ENCODE data around the gene AOAH.

Gene AOAH

DNA sequence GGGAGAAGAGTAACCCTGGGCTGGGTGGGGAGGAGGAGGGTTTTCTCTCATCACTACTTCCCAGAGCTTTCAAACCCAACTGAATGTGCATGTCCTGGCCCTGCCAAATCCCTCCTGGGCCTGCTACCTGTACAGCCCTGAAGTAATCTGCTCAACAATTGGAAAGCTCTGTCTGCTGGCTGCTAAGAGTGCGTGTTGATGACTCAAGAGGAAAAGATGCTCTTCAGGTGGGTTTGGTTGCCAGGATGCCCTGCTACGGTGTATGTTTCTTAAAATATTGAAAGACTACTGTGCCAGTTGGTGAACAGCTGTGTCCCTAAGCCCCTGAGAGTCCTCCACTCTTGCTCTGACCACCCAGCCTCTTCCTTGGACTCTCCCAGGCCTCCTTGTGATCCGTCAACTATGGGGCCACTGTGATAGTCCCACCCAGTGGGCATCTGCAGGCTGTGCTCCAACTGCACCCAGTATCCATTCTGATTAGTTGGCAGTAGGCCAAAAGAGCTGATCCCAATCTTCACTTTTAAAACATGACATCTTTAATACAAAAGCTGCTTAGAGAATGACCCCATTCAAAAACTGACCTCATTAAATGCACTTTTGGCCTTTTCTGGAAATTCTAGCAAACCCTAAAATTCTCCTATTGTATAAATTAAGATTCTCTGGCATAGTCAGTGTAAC lies 85.6 kb downstream of the AOAH start:
- no peak overlapping the region for H3K4me3 ChIP-seq (replicated peaks; ENCODE audit: low read depth, low read length)
- no peak for DNase-seq (ENCODE audit: low read depth)
- TF ChIP-seq, protein P1, sequence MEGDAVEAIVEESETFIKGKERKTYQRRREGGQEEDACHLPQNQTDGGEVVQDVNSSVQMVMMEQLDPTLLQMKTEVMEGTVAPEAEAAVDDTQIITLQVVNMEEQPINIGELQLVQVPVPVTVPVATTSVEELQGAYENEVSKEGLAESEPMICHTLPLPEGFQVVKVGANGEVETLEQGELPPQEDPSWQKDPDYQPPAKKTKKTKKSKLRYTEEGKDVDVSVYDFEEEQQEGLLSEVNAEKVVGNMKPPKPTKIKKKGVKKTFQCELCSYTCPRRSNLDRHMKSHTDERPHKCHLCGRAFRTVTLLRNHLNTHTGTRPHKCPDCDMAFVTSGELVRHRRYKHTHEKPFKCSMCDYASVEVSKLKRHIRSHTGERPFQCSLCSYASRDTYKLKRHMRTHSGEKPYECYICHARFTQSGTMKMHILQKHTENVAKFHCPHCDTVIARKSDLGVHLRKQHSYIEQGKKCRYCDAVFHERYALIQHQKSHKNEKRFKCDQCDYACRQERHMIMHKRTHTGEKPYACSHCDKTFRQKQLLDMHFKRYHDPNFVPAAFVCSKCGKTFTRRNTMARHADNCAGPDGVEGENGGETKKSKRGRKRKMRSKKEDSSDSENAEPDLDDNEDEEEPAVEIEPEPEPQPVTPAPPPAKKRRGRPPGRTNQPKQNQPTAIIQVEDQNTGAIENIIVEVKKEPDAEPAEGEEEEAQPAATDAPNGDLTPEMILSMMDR (IDR thresholded peaks at IDR 0.05; ENCODE audit: low read length, missing control alignments): no peak

DNA sequence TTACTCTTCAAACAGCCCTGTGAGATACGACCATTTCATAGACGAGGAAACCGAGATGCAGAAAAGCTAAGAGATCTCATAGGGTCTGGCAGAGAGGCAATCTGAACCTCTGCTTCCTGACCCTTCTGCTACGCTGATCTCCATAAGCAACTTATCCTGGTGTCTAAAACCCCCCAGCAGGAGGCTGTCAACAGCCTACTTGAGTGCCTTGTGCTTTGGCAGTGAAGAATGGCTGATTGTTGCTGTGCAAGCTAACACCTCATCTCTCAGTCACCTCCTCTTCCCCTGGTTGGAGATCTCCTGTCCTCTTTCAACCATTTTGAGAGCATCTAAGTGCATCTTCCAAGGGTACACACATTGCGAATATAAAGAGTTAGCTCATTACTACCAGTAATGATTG lies 86.2 kb downstream of the AOAH start:
- no peak overlapping the region for H3K4me3 ChIP-seq (replicated peaks; ENCODE audit: low read depth, low read length)
- TF ChIP-seq, protein P1 (IDR thresholded peaks at IDR 0.05; ENCODE audit: low read length, missing control alignments): no peak
- DNase-seq (ENCODE audit: low read depth): no peak

DNA sequence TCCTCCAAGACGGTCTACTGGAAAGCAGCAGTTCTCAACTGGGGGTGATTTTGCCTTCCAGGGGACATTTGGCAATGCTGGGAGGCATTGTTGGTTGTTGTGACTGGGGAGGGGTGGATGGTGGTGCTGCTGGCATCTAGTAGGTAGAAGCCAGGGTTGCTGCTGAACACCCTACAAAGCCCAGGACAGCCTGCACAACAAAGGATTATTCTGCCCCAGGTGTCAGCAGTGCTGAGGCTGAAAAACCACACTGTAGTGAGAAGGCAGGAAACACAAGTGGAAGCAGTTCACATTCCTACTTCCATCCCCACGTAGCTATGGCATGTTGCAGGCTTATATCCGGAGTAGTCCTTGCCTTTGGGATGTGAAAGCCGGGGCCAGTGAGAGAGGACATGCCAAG lies 86.9 kb downstream of the AOAH start:
- TF ChIP-seq, protein P1 (IDR thresholded peaks at IDR 0.05; ENCODE audit: low read length, missing control alignments): no peak
- H3K4me3 ChIP-seq (replicated peaks; ENCODE audit: low read depth, low read length): no peak overlapping the region
- no peak for DNase-seq (ENCODE audit: low read depth)

DNA sequence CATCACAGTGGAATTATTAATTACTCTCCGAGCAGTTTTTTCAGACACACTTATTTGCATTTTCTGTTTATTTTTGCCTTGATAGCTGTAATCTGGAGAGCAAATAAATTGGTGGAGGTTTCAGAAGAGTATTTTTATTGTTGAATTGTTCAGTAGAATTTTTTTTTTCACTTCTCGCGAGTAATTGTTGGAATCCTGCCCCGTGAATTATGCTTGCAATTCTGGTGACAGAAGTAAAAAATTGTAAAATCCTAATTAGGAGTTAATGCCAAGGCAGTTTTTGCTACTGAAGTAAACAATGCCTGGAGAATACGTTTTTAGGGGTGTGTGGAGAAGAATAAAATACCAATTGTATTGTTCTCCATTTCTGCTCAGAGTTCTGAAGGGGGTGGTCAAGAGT lies 88.2 kb downstream of the AOAH start:
- no peak for DNase-seq (ENCODE audit: low read depth)
- H3K4me3 ChIP-seq (replicated peaks; ENCODE audit: low read depth, low read length): no peak overlapping the region
- TF ChIP-seq, protein P1 (IDR thresholded peaks at IDR 0.05; ENCODE audit: low read length, missing control alignments): no peak

DNA sequence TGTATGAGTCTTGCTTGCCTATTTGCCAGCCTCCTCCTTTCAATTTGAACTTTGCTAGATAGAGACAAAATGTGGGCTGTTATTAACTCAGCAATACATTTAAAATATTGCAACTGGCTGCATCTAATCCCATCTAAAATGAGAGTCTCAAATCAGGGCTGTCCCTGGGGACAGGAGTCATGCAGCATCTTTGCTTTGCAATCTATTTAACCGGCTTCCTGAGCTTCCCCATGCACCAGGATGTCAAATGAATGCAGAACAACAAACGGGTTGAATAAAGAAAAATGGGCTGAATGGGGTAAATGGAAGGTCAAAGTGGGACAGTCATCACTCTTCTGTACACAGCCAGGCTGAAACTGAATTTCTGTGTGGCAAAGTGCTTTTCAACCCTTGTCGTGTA lies 89.2 kb downstream of the AOAH start:
- TF ChIP-seq, protein P1 (IDR thresholded peaks at IDR 0.05; ENCODE audit: low read length, missing control alignments): no peak
- no peak for DNase-seq (ENCODE audit: low read depth)
- no peak overlapping the region for H3K4me3 ChIP-seq (replicated peaks; ENCODE audit: low read depth, low read length)

DNA sequence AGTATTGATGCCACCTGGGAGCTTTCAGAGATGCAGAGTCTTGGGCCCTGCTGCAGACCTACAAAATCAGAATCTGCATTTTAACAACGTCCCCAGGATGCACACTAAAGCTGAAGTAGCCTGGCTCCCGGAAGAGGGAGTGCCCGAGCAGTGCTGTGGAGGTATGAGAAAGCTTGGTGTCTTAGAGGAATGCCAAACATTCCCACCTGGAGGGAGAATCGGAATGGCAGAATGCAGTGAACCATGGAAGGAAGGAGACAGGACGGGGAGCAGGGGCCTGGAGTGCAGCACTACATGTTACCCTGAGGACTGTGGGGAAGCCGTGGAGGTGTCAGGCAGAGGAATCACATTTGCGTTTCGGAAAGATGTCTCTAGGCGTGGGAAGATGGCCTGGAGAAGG lies 90.9 kb downstream of the AOAH start:
- DNase-seq (ENCODE audit: low read depth): no peak
- H3K4me3 ChIP-seq (replicated peaks; ENCODE audit: low read depth, low read length): no peak overlapping the region
- TF ChIP-seq, protein P1 (IDR thresholded peaks at IDR 0.05; ENCODE audit: low read length, missing control alignments): no peak

DNA sequence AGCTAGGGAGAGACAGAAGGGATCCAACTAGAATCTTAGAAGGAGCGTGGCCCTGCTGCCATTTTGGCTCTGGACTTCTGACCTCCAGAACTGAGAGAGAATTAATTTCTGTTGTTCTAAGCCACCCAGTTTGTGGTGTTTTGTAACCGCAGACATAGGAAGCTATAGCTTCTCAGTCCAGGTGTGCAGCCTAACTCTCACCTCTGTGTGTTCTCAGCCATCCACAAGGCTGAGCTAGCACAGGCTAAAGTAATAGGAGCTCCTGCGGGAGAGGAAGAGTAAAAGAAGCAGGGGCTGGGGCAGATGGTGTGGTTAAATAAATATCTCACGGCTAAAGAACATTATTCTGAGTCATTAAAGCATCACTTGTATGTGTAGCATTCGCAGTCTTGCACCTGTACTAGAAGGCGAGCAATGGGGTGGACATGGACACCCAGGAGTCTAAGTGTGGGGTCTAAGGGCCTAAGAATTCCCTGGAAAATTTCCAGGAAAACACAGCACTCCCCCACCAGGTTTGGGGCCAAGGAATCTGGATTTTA lies 94.1 kb downstream of the AOAH start:
- no peak overlapping the region for H3K4me3 ChIP-seq (replicated peaks; ENCODE audit: low read depth, low read length)
- no peak for DNase-seq (ENCODE audit: low read depth)
- TF ChIP-seq, protein P1 (IDR thresholded peaks at IDR 0.05; ENCODE audit: low read length, missing control alignments): no peak
